Esophagus muscularis mucosa (tissue), 3 donors: ENCODE measurements around the gene NPHP4.

Experiments
- POLR2A ChIP-seq: fragments of 450-650 bp; IDR thresholded peaks from one replicate; pipeline ENCODE4 v1.6.1; 2017; ENCODE audit warnings: antibody characterized with exemption, moderate library complexity, mild to moderate bottlenecking, low read depth
- POLR2AphosphoS5 ChIP-seq, 2 donors: sonication (generic); formaldehyde crosslinking; IDR thresholded peaks; one replicate each; pipeline ENCODE4 v1.6.1; 2017; ENCODE audit warnings: antibody characterized with exemption in 2 of 2
- TF ChIP-seq, protein P1 (sequence below), 3 experiments: fragments of 200-600 bp in 2 of 3; fragments of 450-650 bp in 1 of 3; sonication (generic) in 2 of 3; IDR thresholded peaks; one replicate each; pipeline ENCODE4 v1.5.1; 2017 to 2019; ENCODE audit warnings: antibody characterized with exemption in 3 of 3, mild to moderate bottlenecking in 2 of 3, moderate library complexity in 1 of 3

DNA sequence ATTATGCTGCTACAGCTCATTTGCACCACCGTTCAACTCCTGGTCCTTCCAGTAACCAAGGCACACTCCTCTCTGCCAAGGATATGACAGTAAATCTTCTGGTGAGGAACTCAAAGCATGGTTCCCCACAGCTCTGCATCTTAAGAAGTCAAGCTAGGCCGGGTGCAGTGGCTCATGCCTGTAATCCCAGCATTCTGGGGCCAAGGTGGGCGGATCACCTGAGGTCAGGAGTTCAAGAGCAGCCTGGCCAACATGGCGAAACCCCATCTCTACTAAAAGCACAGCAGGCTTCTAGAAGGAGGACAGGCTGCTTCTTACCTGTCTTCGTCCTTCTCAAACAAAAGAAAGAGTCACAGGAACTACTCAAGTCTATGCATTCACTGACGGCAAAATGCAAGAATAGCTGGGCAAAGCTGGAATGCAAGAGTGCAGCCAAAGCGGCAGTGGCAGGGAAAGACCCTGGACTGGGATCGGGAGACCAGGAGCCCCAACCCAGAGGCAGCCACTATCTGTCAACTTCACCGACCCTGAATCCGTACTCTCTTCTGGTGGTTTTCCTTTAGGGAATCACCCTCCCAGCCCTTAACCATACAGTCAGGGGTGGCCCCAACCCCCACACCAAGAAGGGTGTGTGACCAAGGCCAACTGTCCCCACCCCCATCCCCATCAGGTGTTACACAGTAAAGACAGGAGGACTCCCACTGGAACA is 75.5 kb downstream of the NPHP4 start:
- no peak for TF ChIP-seq POLR2A
- TF ChIP-seq, protein P1, sequence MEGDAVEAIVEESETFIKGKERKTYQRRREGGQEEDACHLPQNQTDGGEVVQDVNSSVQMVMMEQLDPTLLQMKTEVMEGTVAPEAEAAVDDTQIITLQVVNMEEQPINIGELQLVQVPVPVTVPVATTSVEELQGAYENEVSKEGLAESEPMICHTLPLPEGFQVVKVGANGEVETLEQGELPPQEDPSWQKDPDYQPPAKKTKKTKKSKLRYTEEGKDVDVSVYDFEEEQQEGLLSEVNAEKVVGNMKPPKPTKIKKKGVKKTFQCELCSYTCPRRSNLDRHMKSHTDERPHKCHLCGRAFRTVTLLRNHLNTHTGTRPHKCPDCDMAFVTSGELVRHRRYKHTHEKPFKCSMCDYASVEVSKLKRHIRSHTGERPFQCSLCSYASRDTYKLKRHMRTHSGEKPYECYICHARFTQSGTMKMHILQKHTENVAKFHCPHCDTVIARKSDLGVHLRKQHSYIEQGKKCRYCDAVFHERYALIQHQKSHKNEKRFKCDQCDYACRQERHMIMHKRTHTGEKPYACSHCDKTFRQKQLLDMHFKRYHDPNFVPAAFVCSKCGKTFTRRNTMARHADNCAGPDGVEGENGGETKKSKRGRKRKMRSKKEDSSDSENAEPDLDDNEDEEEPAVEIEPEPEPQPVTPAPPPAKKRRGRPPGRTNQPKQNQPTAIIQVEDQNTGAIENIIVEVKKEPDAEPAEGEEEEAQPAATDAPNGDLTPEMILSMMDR (IDR thresholded peaks at IDR 0.05): no peak
- TF ChIP-seq POLR2AphosphoS5 (IDR thresholded peaks at IDR 0.05): no peak
